RWPE2 (cell line): ENCODE results near the gene ZFYVE28.

Source experiments
- ATAC-seq: fragments of 200-7000 bp; cut with Tn5 transposase; 3 replicates; pipeline ENCODE4 v1.9.1; 2021; ENCODE audit warnings: low read depth
- DNase-seq: peaks from one replicate; pipeline ENCODE4 v3.0.0-alpha.2; 2020; ENCODE audit warnings: low spot score
- H3K27ac ChIP-seq: fragments of 450-650 bp; 2 replicates; pipeline ENCODE4 v1.5.1; 2017; ENCODE audit warnings: mild to moderate bottlenecking; ENCODE audit not compliant: poor library complexity, severe bottlenecking
- H3K27me3 ChIP-seq: fragments of 250-450 bp; sonication (Bioruptor Pico); 2 replicates; pipeline ENCODE4 v1.5.1; 2021; ENCODE audit warnings: mild to moderate bottlenecking, moderate library complexity; ENCODE audit not compliant: insufficient read depth, poor library complexity, severe bottlenecking
- H3K36me3 ChIP-seq: fragments of 250-450 bp; sonication (Bioruptor Pico); 2 replicates; pipeline ENCODE4 v1.5.1; 2020; ENCODE audit warnings: low read depth, mild to moderate bottlenecking, moderate library complexity
- H3K4me1 ChIP-seq: fragments of 250-450 bp; sonication (Bioruptor Pico); 2 replicates; pipeline ENCODE4 v1.5.1; 2021; ENCODE audit warnings: mild to moderate bottlenecking, moderate library complexity; ENCODE audit not compliant: insufficient read depth, poor library complexity, severe bottlenecking
- H3K4me3 ChIP-seq: fragments of 250-450 bp; sonication (Bioruptor Pico); 2 replicates; pipeline ENCODE4 v1.5.1; 2021; ENCODE audit warnings: mild to moderate bottlenecking, moderate library complexity; ENCODE audit not compliant: severe bottlenecking
- H3K9me3 ChIP-seq: fragments of 250-450 bp; sonication (Bioruptor Pico); 2 replicates; pipeline ENCODE4 v1.5.1; 2021; ENCODE audit warnings: mild to moderate bottlenecking, moderate library complexity; ENCODE audit not compliant: severe bottlenecking
- CTCF ChIP-seq: fragments of 450-650 bp; IDR thresholded peaks from one replicate; pipeline ENCODE4 v1.5.1; 2017; ENCODE audit warnings: mild to moderate bottlenecking, moderate library complexity; ENCODE audit not compliant: poor library complexity, severe bottlenecking

The ZFYVE28 gene

GRCh38 chr4:2284161-2284933 is 134.1 kb downstream of the ZFYVE28 start:
- ATAC-seq: no peak
- no peak overlapping the region for H3K27ac ChIP-seq
- peak; percentile 26 for DNase-seq
- no peak for TF ChIP-seq CTCF
- no peaks in the 10 kb centered on the region for H3K36me3 ChIP-seq
- H3K9me3 ChIP-seq: no peaks in the 10 kb centered on the region
- no peak overlapping the region for H3K4me3 ChIP-seq
- H3K27me3 ChIP-seq: no peaks in the 10 kb centered on the region
- no peaks in the 10 kb centered on the region for H3K4me1 ChIP-seq

- Histone ChIP-seq H3K9me3 (no peaks in the 10 kb centered on the region), H3K27me3 (no peaks in the 10 kb centered on the region), H3K4me1 (no peaks in the 10 kb centered on the region), H3K27ac (no peak overlapping the region), H3K36me3 (no peaks in the 10 kb centered on the region), H3K4me3 (no peak overlapping the region)
- peak; percentile 1 for DNase-seq
- no peak for ATAC-seq
- TF ChIP-seq CTCF: no peak
Observed at GRCh38 chr4:2283199-2283711, 135.2 kb downstream of the ZFYVE28 start.

- no peak overlapping the region for H3K4me3 ChIP-seq
- no peak overlapping the region for H3K27ac ChIP-seq
- H3K9me3 ChIP-seq: no peaks in the 10 kb centered on the region
- no peak for TF ChIP-seq CTCF
- DNase-seq (peak; percentile 17), ATAC-seq (0 out of 3 replicates have a peak, but pooled peaks have one; percentile 14)
- no peaks in the 10 kb centered on the region for H3K36me3 ChIP-seq
- no peaks in the 10 kb centered on the region for H3K27me3 ChIP-seq
- no peaks in the 10 kb centered on the region for H3K4me1 ChIP-seq
Observed at GRCh38 chr4:2281575-2282343, 136.7 kb downstream of the ZFYVE28 start.

- Histone ChIP-seq H3K27me3 (no peaks in the 10 kb centered on the region), H3K4me3 (no peak overlapping the region), H3K4me1 (no peaks in the 10 kb centered on the region), H3K36me3 (no peaks in the 10 kb centered on the region), H3K9me3 (no peaks in the 10 kb centered on the region), H3K27ac (no peak overlapping the region)
- no peak for DNase-seq
- TF ChIP-seq CTCF: no peak
- no peak for ATAC-seq
Observed at GRCh38 chr4:2280531-2281300, 137.7 kb downstream of the ZFYVE28 start.
